ENCODE results near the gene ACMSD.

ACMSD gene

DNA sequence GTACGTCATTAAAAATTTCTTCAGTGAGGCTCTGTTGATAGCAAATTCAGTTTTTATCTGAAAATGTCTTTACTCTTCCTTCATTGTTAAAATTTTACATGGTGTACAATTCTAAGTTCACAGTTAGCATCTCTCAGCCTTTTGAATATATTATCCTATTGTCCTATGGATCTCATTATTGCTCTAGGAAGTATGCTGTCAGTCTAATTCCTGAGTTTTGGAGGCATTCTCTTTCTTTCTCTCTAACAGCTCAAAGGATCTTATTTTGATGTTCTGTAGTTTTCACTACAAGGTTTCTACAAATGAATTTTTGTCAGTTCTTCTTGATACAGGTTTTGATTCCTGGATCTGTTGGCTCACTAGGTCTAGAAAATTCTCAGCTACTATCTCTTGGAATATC lies 2.9 kb upstream of the ACMSD start:
- POLR2A ChIA-PET (ENCODE audit: low non-redundant PET) = no interaction called here
- CTCF ChIA-PET = interaction anchor here (0.7 kb wide), 1 partner anchor 949 kb away, joined by 3 read pairs; no protein-coding TSS in a partner anchor
- TF ChIP-seq, protein P1, sequence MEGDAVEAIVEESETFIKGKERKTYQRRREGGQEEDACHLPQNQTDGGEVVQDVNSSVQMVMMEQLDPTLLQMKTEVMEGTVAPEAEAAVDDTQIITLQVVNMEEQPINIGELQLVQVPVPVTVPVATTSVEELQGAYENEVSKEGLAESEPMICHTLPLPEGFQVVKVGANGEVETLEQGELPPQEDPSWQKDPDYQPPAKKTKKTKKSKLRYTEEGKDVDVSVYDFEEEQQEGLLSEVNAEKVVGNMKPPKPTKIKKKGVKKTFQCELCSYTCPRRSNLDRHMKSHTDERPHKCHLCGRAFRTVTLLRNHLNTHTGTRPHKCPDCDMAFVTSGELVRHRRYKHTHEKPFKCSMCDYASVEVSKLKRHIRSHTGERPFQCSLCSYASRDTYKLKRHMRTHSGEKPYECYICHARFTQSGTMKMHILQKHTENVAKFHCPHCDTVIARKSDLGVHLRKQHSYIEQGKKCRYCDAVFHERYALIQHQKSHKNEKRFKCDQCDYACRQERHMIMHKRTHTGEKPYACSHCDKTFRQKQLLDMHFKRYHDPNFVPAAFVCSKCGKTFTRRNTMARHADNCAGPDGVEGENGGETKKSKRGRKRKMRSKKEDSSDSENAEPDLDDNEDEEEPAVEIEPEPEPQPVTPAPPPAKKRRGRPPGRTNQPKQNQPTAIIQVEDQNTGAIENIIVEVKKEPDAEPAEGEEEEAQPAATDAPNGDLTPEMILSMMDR (conservative IDR thresholded peaks at IDR 0.05; ENCODE audit: low read depth) = no peak
- H3K27ac ChIP-seq = no peak overlapping the region
- DNase-seq (ENCODE audit: low spot score) = no peak

DNA sequence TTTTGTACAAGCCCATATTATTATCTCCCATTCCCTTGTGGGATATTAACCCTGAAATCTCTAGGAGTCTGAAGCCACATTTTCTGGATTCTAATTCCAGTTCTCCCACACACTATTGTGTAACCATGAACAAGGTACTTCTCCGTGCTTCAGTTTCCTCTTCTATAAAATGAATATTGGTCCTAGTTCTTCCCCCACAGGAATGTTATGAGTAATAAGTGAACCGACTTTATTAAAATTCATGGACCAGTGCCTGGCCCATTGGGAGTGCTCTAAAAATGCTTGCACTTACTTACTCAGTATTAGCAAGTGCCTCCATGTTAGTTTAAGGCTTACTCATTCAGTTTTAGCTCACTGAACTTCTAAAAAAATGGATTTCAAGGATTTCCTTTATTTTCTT lies 1.4 kb upstream of the ACMSD start:
- ChIA-PET POLR2A (ENCODE audit: low non-redundant PET) (no interaction called here), CTCF (no interaction called here)
- DNase-seq (ENCODE audit: low spot score) = peak; percentile 80
- TF ChIP-seq, protein P1 (conservative IDR thresholded peaks at IDR 0.05; ENCODE audit: low read depth) = no peak
- no peak overlapping the region for H3K27ac ChIP-seq

DNA sequence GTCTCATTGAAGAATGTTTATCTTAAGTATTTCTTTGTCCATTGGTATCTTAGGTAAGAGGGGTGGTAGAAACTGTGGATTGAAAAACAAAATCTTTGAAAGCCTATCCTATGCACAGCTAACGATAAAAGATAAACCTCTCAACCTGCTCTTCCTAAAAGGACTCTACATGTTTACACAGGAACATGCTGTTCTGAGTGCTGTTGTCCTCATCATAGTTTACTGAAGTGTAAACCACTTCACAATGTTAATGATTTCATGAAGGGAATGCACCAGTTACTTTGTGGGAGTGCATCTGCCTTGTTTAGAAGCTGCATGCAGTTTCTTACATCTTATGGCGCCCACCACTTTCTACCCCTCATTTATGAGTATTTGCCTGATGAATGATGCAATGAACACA lies 1.2 kb downstream of the ACMSD start:
- DNase-seq (ENCODE audit: low spot score) = no peak
- no peak overlapping the region for H3K27ac ChIP-seq
- CTCF ChIA-PET = no interaction called here
- TF ChIP-seq, protein P1 (conservative IDR thresholded peaks at IDR 0.05; ENCODE audit: low read depth) = no peak
- POLR2A ChIA-PET (ENCODE audit: low non-redundant PET) = no interaction called here

DNA sequence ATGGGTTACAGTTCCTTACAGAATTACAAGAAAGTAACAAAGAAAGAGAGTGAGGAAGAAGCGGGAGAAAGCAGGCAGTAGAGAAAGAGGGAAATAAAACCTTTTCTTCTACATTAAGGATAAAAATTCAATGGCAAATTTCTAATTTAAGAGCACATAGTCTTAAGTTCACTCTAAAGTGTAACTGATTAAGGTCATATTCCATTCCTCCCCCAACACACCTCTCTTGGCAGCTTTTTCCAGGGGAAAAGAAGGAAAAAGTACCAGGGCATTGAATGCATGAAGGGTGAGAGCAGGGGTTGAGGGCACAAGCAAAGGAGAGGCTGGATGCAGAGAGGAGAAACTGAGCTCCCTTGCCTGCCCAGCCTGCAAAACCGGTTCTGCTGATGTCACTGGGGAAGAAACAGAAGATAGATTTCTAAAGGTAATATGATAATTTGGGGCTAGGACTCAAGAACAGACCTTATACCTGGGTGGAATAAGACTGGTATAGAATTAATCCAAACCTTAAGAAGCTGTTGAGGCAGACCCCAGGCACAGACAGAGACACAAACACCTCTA lies 4.6 kb downstream of the ACMSD start:
- TF ChIP-seq, protein P1 (conservative IDR thresholded peaks at IDR 0.05; ENCODE audit: low read depth) = no peak
- ChIA-PET POLR2A (ENCODE audit: low non-redundant PET) (interaction anchor here (0.5 kb wide), 1 partner anchor 12 kb away, joined by 3 read pairs; no protein-coding TSS in a partner anchor), CTCF (no interaction called here)
- no peak for DNase-seq (ENCODE audit: low spot score)
- H3K27ac ChIP-seq = no peak overlapping the region

DNA sequence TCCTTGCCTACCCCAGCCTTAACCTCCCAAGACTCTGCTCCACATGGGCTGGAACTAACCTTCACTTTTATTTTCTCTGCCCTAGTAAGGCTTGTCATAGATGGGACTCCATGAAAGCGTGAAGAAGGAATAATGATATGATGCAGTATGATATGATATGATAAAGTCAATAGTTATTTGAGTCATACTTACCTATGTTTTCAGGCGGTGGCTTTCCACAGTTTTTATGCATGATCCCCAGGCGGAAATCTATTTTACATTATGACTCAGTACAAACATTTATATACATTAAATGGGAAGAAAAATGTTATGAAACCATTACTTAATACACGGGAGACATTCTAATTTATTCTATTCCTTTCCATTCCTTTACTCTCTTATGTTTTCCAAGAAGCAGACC lies 5.6 kb downstream of the ACMSD start:
- ChIA-PET CTCF (no interaction called here), POLR2A (ENCODE audit: low non-redundant PET) (no interaction called here)
- TF ChIP-seq, protein P1 (conservative IDR thresholded peaks at IDR 0.05; ENCODE audit: low read depth) = no peak
- no peak overlapping the region for H3K27ac ChIP-seq
- DNase-seq (ENCODE audit: low spot score) = no peak

DNA sequence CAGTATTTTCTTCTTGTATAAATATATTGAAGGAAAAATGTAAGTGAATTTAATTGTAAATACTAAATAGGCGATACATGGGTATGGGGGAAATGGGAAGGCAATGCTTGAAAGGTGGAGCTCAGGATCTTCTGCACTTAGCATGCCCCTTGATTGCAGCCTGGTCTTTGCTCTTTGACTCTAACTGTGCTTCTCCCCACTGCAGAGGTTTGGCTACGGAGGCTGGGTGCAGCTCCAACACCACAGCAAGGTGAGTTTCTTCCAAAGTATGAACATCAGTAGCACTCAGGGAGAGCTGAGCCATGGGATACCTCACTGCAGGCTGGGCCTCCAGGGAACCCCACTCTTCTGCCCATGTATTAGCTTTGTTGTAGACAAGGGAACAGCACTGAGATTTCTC lies 6.6 kb downstream of the ACMSD start:
- no peak overlapping the region for H3K27ac ChIP-seq
- POLR2A ChIA-PET (ENCODE audit: low non-redundant PET) = no interaction called here
- CTCF ChIA-PET = interaction anchor here (0.6 to 0.7 kb wide), 4 partner anchors 16 to 136 kb away, joined by 3 to 4 read pairs (median 3); no protein-coding TSS in a partner anchor
- TF ChIP-seq, protein P1 (conservative IDR thresholded peaks at IDR 0.05; ENCODE audit: low read depth) = no peak
- DNase-seq (ENCODE audit: low spot score) = no peak

Data from RWPE1 (cell line).